Limb (tissue), 2 donors: ENCODE measurements around the gene FADS3.

Source experiments
- DNase-seq, 2 donors: peaks; one replicate each; pipeline ENCODE4 v3.0.0-alpha.2; 2016; ENCODE audit errors: extremely low spot score in 2 of 2

FADS3 gene

DNA sequence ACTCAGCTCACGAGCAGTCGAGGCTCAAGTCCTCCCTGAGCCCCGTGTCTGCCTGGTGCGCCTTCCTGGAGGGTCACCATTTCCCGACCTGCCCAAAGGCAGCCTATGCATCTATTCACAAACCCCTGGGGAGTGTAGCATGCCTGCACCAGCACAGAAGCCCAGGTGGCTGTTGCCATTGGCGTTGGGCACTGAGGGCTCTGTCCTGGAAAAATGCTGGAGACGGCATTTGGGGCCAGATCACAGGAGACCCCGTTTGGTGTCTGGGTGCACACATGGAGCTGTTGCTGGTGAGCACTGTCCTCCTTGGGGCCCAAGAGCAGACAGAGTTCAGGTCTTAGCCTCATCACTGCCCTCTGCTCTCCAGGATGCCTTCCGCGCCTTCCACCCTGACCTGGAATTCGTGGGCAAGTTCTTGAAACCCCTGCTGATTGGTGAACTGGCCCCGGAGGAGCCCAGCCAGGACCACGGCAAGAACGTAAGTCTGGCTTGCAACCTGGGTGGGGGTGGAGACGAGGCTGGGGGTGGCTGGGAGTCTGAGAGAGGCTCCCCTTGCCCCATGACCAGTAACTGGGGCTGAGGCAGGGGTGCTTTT lies 53.8 kb downstream of the FADS3 start:
- DNase-seq: no peak

GRCh38 chr11:61836193-61836592 lies 55.2 kb downstream of the FADS3 start:
- DNase-seq: no peak

DNA sequence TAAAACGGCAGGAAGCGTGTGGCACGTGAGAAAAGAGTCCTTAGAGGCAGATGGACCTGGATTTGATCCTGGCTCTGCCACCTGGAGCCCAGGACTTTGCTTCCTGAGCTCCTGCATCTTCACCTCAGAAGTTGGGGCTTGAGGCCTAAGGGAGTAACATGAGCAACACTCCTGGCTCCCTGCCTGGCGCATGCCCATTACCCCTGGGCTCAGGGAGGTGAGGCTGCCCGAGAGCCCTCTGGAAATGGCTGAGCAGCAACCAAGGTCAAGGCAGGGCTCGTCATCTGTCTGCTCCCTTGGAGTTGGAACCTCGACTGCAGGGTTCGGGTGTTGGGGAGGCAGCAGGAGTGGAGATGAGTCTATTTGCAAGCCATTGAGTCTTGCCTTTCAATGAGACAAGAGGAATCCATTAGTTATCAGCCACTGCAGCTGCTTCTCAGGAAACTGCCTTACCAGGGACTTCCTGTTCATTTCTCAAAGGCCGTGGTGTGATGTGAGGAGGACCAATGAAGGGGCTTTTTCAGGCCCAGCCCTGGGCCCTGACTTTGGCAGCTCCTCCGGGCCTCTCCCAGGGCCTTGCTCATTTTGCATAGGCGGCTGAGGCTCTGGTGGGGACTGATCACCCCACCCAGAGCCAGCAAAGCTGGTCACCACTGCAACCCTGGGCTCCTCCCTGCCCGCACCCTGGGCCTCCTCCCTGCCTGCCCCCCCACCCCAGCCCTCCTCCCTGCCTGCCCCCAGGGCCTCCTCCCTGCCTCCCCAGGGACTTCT lies 56.9 kb downstream of the FADS3 start:
- DNase-seq: peak in 1 of 2 donors; percentile 38

DNA sequence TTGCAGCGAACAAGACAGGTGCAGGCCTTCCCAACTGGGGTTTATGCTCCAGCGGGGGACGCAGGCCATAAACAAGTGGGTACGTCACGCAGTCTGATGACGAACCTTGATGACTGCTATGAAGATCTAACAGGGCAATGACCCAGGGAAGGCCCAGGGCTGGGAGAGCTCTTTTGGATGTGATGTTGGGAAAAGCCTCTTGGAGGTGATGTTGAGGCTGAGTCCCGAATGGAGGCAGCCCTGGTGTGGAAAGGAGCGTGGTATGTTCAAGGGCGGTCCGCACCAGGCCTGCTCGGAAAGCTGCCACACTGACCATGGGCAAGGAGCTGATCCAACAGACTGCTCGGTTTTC lies 57.4 kb downstream of the FADS3 start:
- DNase-seq: no peak

GRCh38 chr11:61833471-61833870 lies 57.9 kb downstream of the FADS3 start:
- no peak for DNase-seq

DNA sequence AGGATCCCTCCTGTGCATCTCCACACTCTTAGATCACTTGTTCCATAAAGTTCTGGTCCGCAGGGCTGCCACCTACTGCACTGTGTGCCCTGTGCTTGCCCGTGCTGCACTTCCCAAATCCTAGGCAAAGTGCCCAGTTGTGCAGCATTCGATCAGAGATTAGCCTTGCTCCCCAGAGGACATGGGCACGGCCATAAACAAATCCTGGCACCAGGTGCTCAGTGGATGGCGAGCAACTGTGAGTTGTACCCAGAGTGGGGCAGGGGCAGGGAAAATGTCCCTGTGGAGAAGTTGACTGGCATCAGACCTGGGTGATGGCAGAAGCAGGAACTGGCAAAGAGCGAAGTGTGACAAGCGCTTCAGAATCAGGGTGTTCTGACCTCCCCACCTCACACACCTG lies 58.6 kb downstream of the FADS3 start:
- DNase-seq: no peak

DNA sequence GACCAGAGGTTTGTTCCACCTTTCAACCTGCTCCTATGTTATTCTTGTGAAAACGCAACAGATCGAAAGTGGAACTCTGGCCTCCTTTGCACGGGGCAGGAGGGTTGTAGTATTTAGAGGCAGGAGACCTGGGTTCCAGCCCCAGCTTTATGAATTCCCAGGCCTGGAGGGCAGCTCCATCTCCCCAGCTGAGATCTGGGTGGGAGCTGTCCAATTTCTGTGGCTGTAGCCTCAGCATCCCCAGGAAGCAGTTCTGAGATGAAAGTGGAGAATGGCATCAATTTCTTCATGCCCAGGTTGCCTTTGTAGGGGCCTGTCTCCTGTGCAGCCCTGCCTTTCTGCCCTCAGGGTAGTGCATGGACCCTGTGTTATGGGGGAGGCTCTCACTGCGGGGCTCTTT lies 59.1 kb downstream of the FADS3 start:
- no peak for DNase-seq

DNA sequence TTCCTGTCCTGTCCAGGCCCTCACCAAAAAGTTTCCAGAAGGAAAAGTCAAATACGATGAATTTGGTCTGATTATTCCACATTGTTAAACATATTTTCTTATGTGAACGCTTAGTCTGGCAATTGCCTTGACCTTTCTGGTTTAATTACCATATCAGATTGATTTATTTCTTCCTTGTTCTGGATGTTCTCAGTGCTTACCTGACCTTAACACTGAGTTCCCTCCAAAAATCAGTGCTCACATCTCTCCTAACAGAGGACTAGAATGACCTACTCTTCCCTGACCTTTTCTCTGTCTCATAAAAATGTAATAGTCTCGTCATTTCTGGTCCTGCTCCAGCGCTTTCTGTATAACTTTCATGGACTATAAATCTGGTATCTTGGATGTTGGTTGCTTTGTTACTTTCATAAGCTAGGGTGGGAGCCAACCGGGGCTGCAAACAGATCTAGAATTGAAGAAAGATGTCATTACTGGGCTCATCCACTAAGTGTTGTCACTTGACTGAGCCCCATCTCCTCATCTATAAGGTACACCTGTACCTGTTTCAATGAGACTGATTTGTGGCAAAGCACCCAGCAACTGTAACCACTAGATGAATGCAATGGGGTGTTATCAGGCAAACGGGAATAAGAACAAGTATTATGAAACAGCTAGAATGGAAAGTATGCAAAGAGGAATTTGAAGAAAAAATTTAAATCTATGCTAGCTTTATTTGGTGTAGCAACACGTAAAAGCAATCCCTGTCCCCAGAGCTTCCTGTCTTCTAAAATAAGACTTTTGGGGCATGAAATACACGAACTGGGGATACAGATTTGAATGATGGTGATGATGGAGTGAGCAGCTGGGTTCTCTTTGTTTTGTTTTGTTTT lies 60.9 kb downstream of the FADS3 start:
- no peak for DNase-seq

DNA sequence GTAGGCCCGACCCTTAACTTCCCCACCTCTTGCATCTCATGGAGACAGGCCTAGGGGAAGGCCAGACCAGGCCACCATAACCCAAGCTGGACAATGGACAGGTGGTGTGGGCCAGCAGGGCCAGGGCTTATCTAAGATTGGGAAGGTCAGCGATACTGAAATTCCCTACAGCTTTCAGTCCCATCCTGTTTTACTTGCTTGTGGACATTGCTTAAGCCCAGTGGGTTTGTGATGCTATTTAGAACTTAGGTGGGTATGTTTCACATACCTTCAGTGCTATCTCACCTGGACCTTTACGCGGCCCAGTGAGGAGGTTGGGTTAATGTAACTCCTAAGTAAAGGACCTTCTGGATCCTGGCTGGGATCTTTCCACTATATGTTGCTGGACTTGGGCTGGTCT lies 61.5 kb downstream of the FADS3 start:
- no peak for DNase-seq

- peak; percentile 36 to 80 for DNase-seq
These were observed 62.5 kb downstream of the FADS3 start for GRCh38 chr11:61828629-61829407.

- no peak for DNase-seq
These were observed 63.0 kb downstream of the FADS3 start for GRCh38 chr11:61828379-61828628.

- peak; percentile 92 to 95 for DNase-seq
These were observed 63.6 kb downstream of the FADS3 start, which contains the start of gene FADS2 for GRCh38 chr11:61827571-61828378. Gene FADS2, plus strand, starts transcription at chr11:61828300. Its CDS starts 91 bp downstream, at chr11:61828391.

- DNase-seq: peak in 1 of 2 donors; percentile 18
These were observed 64.3 kb downstream of the FADS3 start for GRCh38 chr11:61826930-61827570.
